HCT116 (cell line): Measurements from ENCODE around the gene MATCAP1. TPM values are rescaled to one million over a fixed set of nuclear protein-coding genes. Genes with fewer than 3 reads are reported as not detected.

Experiments used
- ATAC-seq: fragments of 200-7000 bp; cut with Tn5 transposase; 2 replicates; pipeline ENCODE4 v1.9.1; 2020; ENCODE audit warnings: mild to moderate bottlenecking, moderate library complexity
- BruUV-seq: library from RNA; stranded (reverse); fragments of 400-500 nt; replicated peaks from 2 replicates; lab custom pipeline; 2021; lab: Mats Ljungman, UMichigan
- CTCF ChIA-PET: fragments of 300-600 bp; sonication (Branson Sonifier 250); formaldehyde crosslinking; loops from one replicate; lab custom pipeline; 2021; ENCODE audit warnings: antibody characterized with exemption; lab: Charles Lee
- POLR2A ChIA-PET: fragments of 300-600, 350-600 bp; sonication (Branson Sonifier 250); formaldehyde crosslinking; loops from one replicate; lab custom pipeline; 2021; ENCODE audit warnings: antibody characterized with exemption; lab: Charles Lee
- RAD21 ChIA-PET, 2 experiments: fragments of 300-600 bp; sonication (Branson Sonifier 250); formaldehyde crosslinking; loops; one replicate each; lab custom pipeline; 2023; ENCODE audit warnings: low total read pairs in 2 of 2; ENCODE audit not compliant: uncharacterized antibody in 2 of 2, unreplicated experiment in 2 of 2, low non-redundant PET in 1 of 2; lab: Charles Lee
- DNase-seq: peaks from one replicate; pipeline ENCODE4 v3.0.0-alpha.2; 2010; ENCODE audit warnings: low read depth, low spot score
- H2AFZ ChIP-seq: fragments of 200-600 bp; shearing (Covaris generic), sonication (generic); 2 replicates; pipeline ENCODE4 v1.6.1; 2017; ENCODE audit warnings: low read depth, mixed run types, mixed read lengths, antibody characterized with exemption, low read length; ENCODE audit not compliant: poor library complexity, severe bottlenecking
- H3K27ac ChIP-seq: 2 replicates; pipeline ENCODE4 v1.5.1; 2012; ENCODE audit warnings: low read depth, low read length
- H3K27me3 ChIP-seq: fragments of 200-600 bp; sonication (generic); 2 replicates; pipeline ENCODE4 v1.6.1; 2016; ENCODE audit warnings: mixed run types, low read length, mixed read lengths; ENCODE audit not compliant: insufficient read depth
- H3K36me3 ChIP-seq, 2 experiments: fragments of 200-500 bp in 1 of 2; fragments of 200-600 bp in 1 of 2; sonication (Bioruptor generic) in 1 of 2; sonication (generic) in 1 of 2; 2 replicates each; pipeline versions ENCODE4 v1.5.1 to v1.6.1; 2014 to 2016; ENCODE audit warnings: low read length in 2 of 2, inconsistent platforms in 1 of 2, mixed read lengths in 1 of 2, mixed run types in 1 of 2; ENCODE audit not compliant: insufficient read depth in 2 of 2, control insufficient read depth in 1 of 2
- H3K4me1 ChIP-seq, 2 experiments: fragments of 200-600 bp in 1 of 2; sonication (generic) in 1 of 2; 2 replicates each; pipeline versions ENCODE4 v1.5.1 to v1.6.1; 2012 to 2017; ENCODE audit warnings: low read length in 2 of 2, inconsistent platforms in 1 of 2, mild to moderate bottlenecking in 1 of 2, mixed read lengths in 1 of 2, mixed run types in 1 of 2, moderate library complexity in 1 of 2; ENCODE audit not compliant: insufficient read depth in 2 of 2, control insufficient read depth in 1 of 2
- H3K4me2 ChIP-seq: fragments of 200-600 bp; sonication (generic); 2 replicates; pipeline ENCODE4 v1.6.1; 2017; ENCODE audit warnings: mixed run types, low read length, mixed read lengths
- H3K4me3 ChIP-seq, 2 experiments: fragments of 200-600 bp in 1 of 2; sonication (generic) in 1 of 2; replicated peaks in 1 of 2; 2 replicates each; pipeline ENCODE4 v1.5.1; 2011 to 2016; ENCODE audit warnings: low read length in 2 of 2, control low read depth in 1 of 2, low read depth in 1 of 2, mild to moderate bottlenecking in 1 of 2, mixed read lengths in 1 of 2, mixed run types in 1 of 2
- H3K79me2 ChIP-seq: fragments of 200-600 bp; sonication (generic); 2 replicates; pipeline ENCODE4 v1.6.1; 2017; ENCODE audit warnings: mild to moderate bottlenecking, mixed run types, low read length, moderate library complexity, mixed read lengths; ENCODE audit not compliant: insufficient read depth
- H3K9ac ChIP-seq: fragments of 200-600 bp; sonication (generic); 2 replicates; pipeline ENCODE4 v1.6.1; 2016; ENCODE audit warnings: low read length, mixed read lengths
- H3K9me2 ChIP-seq: fragments of 200-600 bp; sonication (generic), shearing (Covaris generic); 2 replicates; pipeline ENCODE4 v1.6.1; 2017; ENCODE audit warnings: mixed run types, mild to moderate bottlenecking, moderate library complexity; ENCODE audit not compliant: insufficient read depth
- H3K9me3 ChIP-seq, 2 experiments: fragments of 200-500 bp in 1 of 2; fragments of 200-600 bp in 1 of 2; sonication (Bioruptor generic) in 1 of 2; sonication (generic) in 1 of 2; 2 replicates each; pipeline ENCODE4 v1.6.1; 2014 to 2017; ENCODE audit warnings: low read length in 2 of 2, mixed read lengths in 2 of 2, inconsistent platforms in 1 of 2, low read depth in 1 of 2, mild to moderate bottlenecking in 1 of 2, mixed run types in 1 of 2, moderate library complexity in 1 of 2; ENCODE audit not compliant: control insufficient read depth in 1 of 2, insufficient read depth in 1 of 2
- H4K20me1 ChIP-seq: fragments of 200-600 bp; sonication (generic), shearing (Covaris generic); 2 replicates; pipeline ENCODE4 v1.6.1; 2017; ENCODE audit warnings: mixed run types, mild to moderate bottlenecking, moderate library complexity; ENCODE audit not compliant: insufficient read depth
- CEBPB ChIP-seq: IDR thresholded peaks from 2 replicates; pipeline ENCODE4 v1.6.1; 2012; ENCODE audit warnings: low read depth
- CTCF ChIP-seq, 3 experiments: fragments of 200-600 bp in 1 of 3; sonication (generic) in 1 of 3; IDR thresholded peaks in 2 of 3; conservative IDR thresholded peaks in 1 of 3; 2 replicates each; pipeline ENCODE4 v1.5.1; 2012 to 2017; ENCODE audit warnings: low read depth in 2 of 3, low read length in 2 of 3, antibody characterized with exemption in 1 of 3, borderline replicate concordance in 1 of 3, control low read depth in 1 of 3, mild to moderate bottlenecking in 1 of 3, mixed read lengths in 1 of 3, mixed run types in 1 of 3, moderate library complexity in 1 of 3; ENCODE audit not compliant: insufficient read depth in 1 of 3
- EGR1 ChIP-seq: IDR thresholded peaks from 2 replicates; pipeline ENCODE4 v1.6.1; 2012; ENCODE audit warnings: low read depth
- EZH2 ChIP-seq: fragments of 200-600 bp; sonication (generic); IDR thresholded peaks from 2 replicates; pipeline ENCODE4 v1.6.1; 2017; ENCODE audit warnings: antibody characterized with exemption, mixed run types
- JUND ChIP-seq: IDR thresholded peaks from 2 replicates; pipeline ENCODE4 v1.6.1; 2012
- MAX ChIP-seq: IDR thresholded peaks from 2 replicates; pipeline ENCODE4 v1.6.1; 2012
- POLR2AphosphoS5 ChIP-seq: IDR thresholded peaks from 2 replicates; pipeline ENCODE4 v1.6.1; 2011; ENCODE audit warnings: mild to moderate bottlenecking, low read depth, low read length, moderate library complexity
- SIN3A ChIP-seq: IDR thresholded peaks from 2 replicates; pipeline ENCODE4 v1.6.1; 2012; ENCODE audit warnings: low read depth
- YY1 ChIP-seq: IDR thresholded peaks from 2 replicates; pipeline ENCODE4 v1.6.1; 2011; ENCODE audit warnings: low read length, low read depth, moderate library complexity, mild to moderate bottlenecking; ENCODE audit not compliant: insufficient replicate concordance; ENCODE audit errors: extremely low read depth
- ZFX ChIP-seq: fragments of 450-650 bp; IDR thresholded peaks from 2 replicates; pipeline ENCODE4 v1.6.1; 2017
- ZNF274 ChIP-seq: fragments of 200-500 bp; sonication (Bioruptor generic); IDR thresholded peaks from 2 replicates; pipeline ENCODE4 v1.6.1; 2014; ENCODE audit warnings: mild to moderate bottlenecking, low read depth, low read length, inconsistent platforms
- intact Hi-C: fragments of 100-400 bp; cut with micrococcal nuclease; formaldehyde crosslinking; loops from 2 replicates; pipeline ENCODE4 v1.10.0; 2022
- total RNA-seq: library from RNA; stranded (reverse); gene quantifications from one replicate; pipeline ENCODE4 v1.2.1, GENCODE V29; 2021; ENCODE audit not compliant: unreplicated experiment
- TF ChIP-seq, protein P1 (sequence below): IDR thresholded peaks from 2 replicates; pipeline ENCODE4 v1.6.1; 2012; ENCODE audit warnings: low read depth

MATCAP1 gene
- total RNA-seq, 1 experiment from 2014 or later = 38.7 TPM

- no peak for TF ChIP-seq CTCF (IDR thresholded peaks at IDR 0.05 in 2 of 3, conservative IDR thresholded peaks at IDR 0.05 in 1 of 3; ENCODE audit: borderline replicate concordance in 1 of 3, insufficient read depth in 1 of 3, low read depth in 2 of 3, low read length in 2 of 3)
Observed at GRCh38 chr16:67191995-67192681, 8.4 kb upstream of the MATCAP1 start, which contains the start of gene E2F4 (continued).

DNA sequence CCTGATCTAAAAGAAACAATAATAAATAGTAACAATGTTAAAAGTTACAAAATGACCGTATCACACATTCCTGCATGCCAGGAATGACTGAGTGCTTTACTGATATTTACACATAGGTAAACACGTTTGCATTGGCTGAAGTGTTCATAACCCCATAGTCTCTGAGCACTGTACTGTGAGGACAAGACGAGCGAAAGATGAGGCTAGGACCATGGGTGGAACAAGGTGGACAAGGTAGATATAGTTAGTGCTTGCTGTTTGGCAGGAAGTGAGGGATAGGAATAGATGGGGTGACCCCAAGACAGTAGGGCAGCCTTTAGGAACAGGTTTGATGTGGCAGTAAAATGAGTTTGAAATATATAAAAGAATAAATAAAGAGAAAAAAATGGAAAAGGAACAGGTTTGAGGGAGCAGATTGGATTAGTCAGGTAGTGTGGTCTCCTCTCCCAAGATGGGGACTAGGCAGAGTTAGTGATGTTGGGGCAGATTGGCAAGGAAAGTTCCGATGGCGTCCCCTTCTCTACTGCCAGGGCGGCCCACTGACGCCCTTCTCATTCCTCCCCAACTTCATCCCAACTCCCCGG, 7.7 kb upstream of the MATCAP1 start:
- CTCF ChIA-PET = no interaction called here
- Histone ChIP-seq H3K36me3 (peaks cover 20 to 35% of the 10 kb centered on the region in 2 experiments; a peak in 3 of 4 replicates), H3K27me3 (no peaks in the 10 kb centered on the region), H2AFZ (peak overlapping the region; percentile 65), H3K9me2 (no peaks in the 10 kb centered on the region), H3K27ac (no peak overlapping the region; the same call in 1 of the 2 replicates), H3K9me3 (no peaks in the 10 kb centered on the region), H3K9ac (no peak overlapping the region; the same call in 1 of the 2 replicates), H3K4me3 (peak overlapping the region; percentile 44 to 87), H4K20me1 (no peaks in the 10 kb centered on the region), H3K79me2 (peaks cover 47% of the 10 kb centered on the region), H3K4me2 (peak overlapping the region; percentile 95), H3K4me1 (peaks cover 11 to 24% of the 10 kb centered on the region in 2 experiments; a peak in 3 of 4 replicates)
- ATAC-seq (no peak), DNase-seq (no peak)
- RAD21 ChIA-PET = no interaction called here
- intact Hi-C loops = no loop called here
- POLR2A ChIA-PET = no interaction called here
- no TSS peak for BruUV-seq
- TF ChIP-seq EGR1 (no peak), ZFX (no peak), MAX (no peak), JUND (no peak), POLR2AphosphoS5 (no peak), CTCF (IDR thresholded peaks at IDR 0.05 in 2 of 3, conservative IDR thresholded peaks at IDR 0.05 in 1 of 3; ENCODE audit: borderline replicate concordance in 1 of 3, insufficient read depth in 1 of 3, low read depth in 2 of 3, low read length in 2 of 3) (no peak), CEBPB (no peak), EZH2 (no peak), ZNF274 (no peak), SIN3A (no peak), YY1 (no peak)
- TF ChIP-seq, protein P1, sequence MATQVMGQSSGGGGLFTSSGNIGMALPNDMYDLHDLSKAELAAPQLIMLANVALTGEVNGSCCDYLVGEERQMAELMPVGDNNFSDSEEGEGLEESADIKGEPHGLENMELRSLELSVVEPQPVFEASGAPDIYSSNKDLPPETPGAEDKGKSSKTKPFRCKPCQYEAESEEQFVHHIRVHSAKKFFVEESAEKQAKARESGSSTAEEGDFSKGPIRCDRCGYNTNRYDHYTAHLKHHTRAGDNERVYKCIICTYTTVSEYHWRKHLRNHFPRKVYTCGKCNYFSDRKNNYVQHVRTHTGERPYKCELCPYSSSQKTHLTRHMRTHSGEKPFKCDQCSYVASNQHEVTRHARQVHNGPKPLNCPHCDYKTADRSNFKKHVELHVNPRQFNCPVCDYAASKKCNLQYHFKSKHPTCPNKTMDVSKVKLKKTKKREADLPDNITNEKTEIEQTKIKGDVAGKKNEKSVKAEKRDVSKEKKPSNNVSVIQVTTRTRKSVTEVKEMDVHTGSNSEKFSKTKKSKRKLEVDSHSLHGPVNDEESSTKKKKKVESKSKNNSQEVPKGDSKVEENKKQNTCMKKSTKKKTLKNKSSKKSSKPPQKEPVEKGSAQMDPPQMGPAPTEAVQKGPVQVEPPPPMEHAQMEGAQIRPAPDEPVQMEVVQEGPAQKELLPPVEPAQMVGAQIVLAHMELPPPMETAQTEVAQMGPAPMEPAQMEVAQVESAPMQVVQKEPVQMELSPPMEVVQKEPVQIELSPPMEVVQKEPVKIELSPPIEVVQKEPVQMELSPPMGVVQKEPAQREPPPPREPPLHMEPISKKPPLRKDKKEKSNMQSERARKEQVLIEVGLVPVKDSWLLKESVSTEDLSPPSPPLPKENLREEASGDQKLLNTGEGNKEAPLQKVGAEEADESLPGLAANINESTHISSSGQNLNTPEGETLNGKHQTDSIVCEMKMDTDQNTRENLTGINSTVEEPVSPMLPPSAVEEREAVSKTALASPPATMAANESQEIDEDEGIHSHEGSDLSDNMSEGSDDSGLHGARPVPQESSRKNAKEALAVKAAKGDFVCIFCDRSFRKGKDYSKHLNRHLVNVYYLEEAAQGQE = no peak
